Spinal cord (tissue), 10 donors: Measurements from ENCODE around the gene PARN. TPM values are rescaled to one million over a fixed set of nuclear protein-coding genes. Genes with fewer than 3 reads are reported as not detected.

Experiments
- DNase-seq, 6 donors: peaks; one replicate each; pipeline versions ENCODE4 v3.0.0 to v3.0.0-alpha.2; 2013 to 2015; ENCODE audit warnings: low spot score in 6 of 6, low read depth in 4 of 6
- H3K27ac ChIP-seq: one replicate; pipeline ENCODE4 v1.5.1; 2013; ENCODE audit warnings: low read depth, low read length, control low read depth
- H3K27me3 ChIP-seq: one replicate; pipeline ENCODE4 v1.6.1; 2013; ENCODE audit warnings: low read length; ENCODE audit not compliant: control insufficient read depth, insufficient read depth
- H3K36me3 ChIP-seq: one replicate; pipeline ENCODE4 v1.6.1; 2013; ENCODE audit warnings: low read length; ENCODE audit not compliant: control insufficient read depth, insufficient read depth
- H3K4me1 ChIP-seq: one replicate; pipeline ENCODE4 v1.6.1; 2013; ENCODE audit warnings: low read length; ENCODE audit not compliant: control insufficient read depth, insufficient read depth
- H3K4me3 ChIP-seq: one replicate; pipeline ENCODE4 v1.5.1; 2013; ENCODE audit warnings: low read depth, low read length, control low read depth
- H3K9me3 ChIP-seq: one replicate; pipeline ENCODE4 v1.6.1; 2013; ENCODE audit warnings: low read length; ENCODE audit not compliant: control insufficient read depth, insufficient read depth
- whole genome bisulfite sequencing: methylation state at CpG from one replicate; pipeline ENCODE4 v1.1.5; 2013; ENCODE audit warnings: missing lambda C conversion rate; ENCODE audit not compliant: insufficient coverage; 5-methylcytosine and 5-hydroxymethylcytosine counted together
- polyA plus RNA-seq, 2 donors: library from polyadenylated mRNA; unstranded; fragments of 120-200 nt; gene quantifications; one replicate each; pipeline ENCODE4 v1.2.1, GENCODE V29; 2013; ENCODE audit not compliant: insufficient read length in 2 of 2
- total RNA-seq, 2 donors: library from RNA; depleted of rRNA in 1 of 2; stranded (reverse); fragments of 120-200 nt in 1 of 2; fragments of >200 nt in 1 of 2; gene quantifications; one replicate each; pipeline versions ENCODE4 v1.2.3 to v1.2.4, GENCODE V29; 2013 to 2014
- donor health status: healthy.

Gene PARN
- total and polyA plus RNA-seq, 4 donors, result 23.5 to 33.6 (median 25.2) TPM

DNA sequence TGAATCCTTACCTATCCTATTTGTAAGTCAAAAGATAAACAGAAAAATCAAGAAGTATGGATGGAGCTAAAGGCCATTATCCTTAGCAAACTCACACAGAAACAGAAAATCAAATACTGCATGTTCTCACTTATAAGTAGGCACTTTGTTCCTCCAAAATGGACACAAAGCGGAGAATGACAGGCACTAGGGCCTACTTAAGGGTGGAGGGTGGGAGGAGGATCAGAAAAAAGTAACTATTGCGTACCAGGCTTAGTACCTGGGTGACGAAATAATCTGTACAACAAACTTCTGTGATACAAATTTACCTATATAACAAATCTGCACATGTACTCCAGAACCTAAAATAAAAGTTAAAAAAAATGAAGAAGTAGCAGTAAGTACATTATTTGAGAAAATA lies 164.3 kb downstream of the PARN start:
- no peak for DNase-seq
- Histone ChIP-seq H3K27ac (no peak overlapping the region), H3K4me3 (no peak overlapping the region), H3K9me3 (no peaks in the 10 kb centered on the region), H3K4me1 (no peaks in the 10 kb centered on the region), H3K27me3 (no peaks in the 10 kb centered on the region), H3K36me3 (no peaks in the 10 kb centered on the region)
- no CpG with 5 or more reads among the region's 3 CpGs for WGBS

GRCh38 chr16:14464796-14465195 lies 165.3 kb downstream of the PARN start:
- Histone ChIP-seq H3K4me1 (no peaks in the 10 kb centered on the region), H3K27ac (no peak overlapping the region), H3K9me3 (no peaks in the 10 kb centered on the region), H3K36me3 (no peaks in the 10 kb centered on the region), H3K27me3 (no peaks in the 10 kb centered on the region), H3K4me3 (no peak overlapping the region)
- no peak for DNase-seq
- 100% methylated on average over 1 of the region's 2 CpGs for WGBS

DNA sequence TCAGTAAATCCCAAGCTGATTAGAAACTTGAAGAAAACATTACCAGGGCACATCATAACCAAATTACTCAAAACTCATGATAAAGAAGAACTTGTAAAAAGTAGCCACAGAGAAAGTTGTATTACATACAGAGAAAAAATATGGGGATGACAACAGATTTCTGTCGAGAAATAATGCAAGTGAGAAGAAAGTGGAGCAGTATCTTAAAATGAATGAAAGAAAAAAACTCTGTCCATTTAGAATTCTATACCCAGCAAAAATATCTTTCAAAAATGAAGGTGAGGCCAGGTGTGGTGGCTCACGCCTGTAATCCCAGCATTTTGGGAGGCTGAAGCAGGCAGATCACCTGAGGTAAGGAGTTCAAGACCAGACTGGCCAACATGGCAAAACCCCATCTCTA lies 165.9 kb downstream of the PARN start:
- Histone ChIP-seq H3K4me1 (no peaks in the 10 kb centered on the region), H3K4me3 (no peak overlapping the region), H3K27ac (no peak overlapping the region), H3K36me3 (no peaks in the 10 kb centered on the region), H3K27me3 (no peaks in the 10 kb centered on the region), H3K9me3 (no peaks in the 10 kb centered on the region)
- no peak for DNase-seq
- WGBS, result no CpG with 5 or more reads among the region's 2 CpGs

GRCh38 chr16:14462811-14463210 lies 167.2 kb downstream of the PARN start:
- Histone ChIP-seq H3K4me1 (no peaks in the 10 kb centered on the region), H3K4me3 (no peak overlapping the region), H3K27me3 (no peaks in the 10 kb centered on the region), H3K36me3 (no peaks in the 10 kb centered on the region), H3K27ac (no peak overlapping the region), H3K9me3 (no peaks in the 10 kb centered on the region)
- WGBS, result 97% methylated on average over 2 of the region's 3 CpGs
- no peak for DNase-seq

DNA sequence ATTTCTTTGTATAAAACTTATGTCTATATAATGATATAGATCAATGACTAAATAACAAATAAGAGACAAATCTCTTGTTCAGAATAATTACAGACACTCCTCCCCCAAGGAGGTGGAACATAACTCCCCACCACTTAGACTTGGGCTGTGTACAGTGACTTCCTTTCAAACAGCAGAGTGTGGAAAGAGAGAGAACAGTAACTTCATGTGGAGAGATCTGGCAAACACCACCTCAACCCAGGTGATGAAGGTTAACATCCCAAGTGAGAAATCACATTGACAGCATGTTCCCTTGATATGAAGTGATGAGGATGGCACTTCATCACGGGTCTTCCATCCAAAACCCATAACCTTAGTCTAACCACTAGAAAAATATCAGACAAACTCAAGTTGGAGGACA lies 169.3 kb downstream of the PARN start:
- Histone ChIP-seq H3K4me1 (no peaks in the 10 kb centered on the region), H3K4me3 (no peak overlapping the region)
- 100% methylated on average over 1 of the region's 1 CpG for WGBS

GRCh38 chr16:14458576-14458975 lies 171.5 kb downstream of the PARN start:
- WGBS, result 72% methylated on average over 4 of the region's 7 CpGs
- H3K4me1 ChIP-seq, result no peaks in the 10 kb centered on the region
- no peaks in the 10 kb centered on the region for H3K36me3 ChIP-seq
- DNase-seq, result no peak
- H3K4me3 ChIP-seq, result no peak overlapping the region
- no peaks in the 10 kb centered on the region for H3K27me3 ChIP-seq
- no peaks in the 10 kb centered on the region for H3K9me3 ChIP-seq
- no peak overlapping the region for H3K27ac ChIP-seq

More for the DNA sequence above, 169.3 kb downstream of the PARN start:
- no peak for DNase-seq
- no peak overlapping the region for H3K27ac ChIP-seq
- H3K36me3 ChIP-seq, result no peaks in the 10 kb centered on the region
- no peaks in the 10 kb centered on the region for H3K27me3 ChIP-seq
- no peaks in the 10 kb centered on the region for H3K9me3 ChIP-seq

DNA sequence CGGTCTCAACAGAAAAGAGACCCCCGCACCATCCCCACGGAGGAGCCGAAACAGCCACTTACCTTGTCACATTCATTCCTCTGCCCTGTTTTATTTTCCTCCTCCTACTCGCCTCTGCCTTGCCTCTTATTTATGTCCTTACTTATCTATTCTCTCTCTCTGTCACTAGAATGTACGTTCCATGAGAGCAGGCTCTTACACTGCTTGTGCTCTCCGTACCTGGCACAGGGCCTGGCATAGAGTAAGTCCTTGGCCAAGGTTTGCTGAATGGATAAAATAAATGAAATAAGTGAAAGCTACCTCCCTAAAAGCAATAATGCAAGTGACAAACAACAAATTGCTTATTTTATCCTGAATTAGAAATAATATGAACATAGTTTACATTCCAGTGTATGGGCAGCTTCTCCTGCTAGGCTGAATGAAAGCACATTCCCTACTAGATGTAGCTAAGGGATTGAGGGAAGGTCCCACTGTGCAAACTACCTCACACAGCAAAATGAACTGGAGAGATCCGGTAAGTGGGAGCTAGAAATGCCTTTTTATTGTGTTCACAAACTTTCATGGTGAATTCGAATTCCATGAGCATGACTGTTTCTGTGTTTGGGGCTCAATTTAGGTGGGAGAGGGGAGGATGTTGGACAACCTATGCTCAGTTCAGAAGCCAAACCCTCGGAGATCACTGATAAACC lies 173.1 kb downstream of the PARN start:
- Histone ChIP-seq H3K4me1 (no peaks in the 10 kb centered on the region), H3K4me3 (no peak overlapping the region), H3K27ac (no peak overlapping the region), H3K27me3 (no peaks in the 10 kb centered on the region), H3K9me3 (no peaks in the 10 kb centered on the region), H3K36me3 (no peaks in the 10 kb centered on the region)
- DNase-seq, result no peak
- WGBS, result 98% methylated on average over 6 of the region's 10 CpGs

DNA sequence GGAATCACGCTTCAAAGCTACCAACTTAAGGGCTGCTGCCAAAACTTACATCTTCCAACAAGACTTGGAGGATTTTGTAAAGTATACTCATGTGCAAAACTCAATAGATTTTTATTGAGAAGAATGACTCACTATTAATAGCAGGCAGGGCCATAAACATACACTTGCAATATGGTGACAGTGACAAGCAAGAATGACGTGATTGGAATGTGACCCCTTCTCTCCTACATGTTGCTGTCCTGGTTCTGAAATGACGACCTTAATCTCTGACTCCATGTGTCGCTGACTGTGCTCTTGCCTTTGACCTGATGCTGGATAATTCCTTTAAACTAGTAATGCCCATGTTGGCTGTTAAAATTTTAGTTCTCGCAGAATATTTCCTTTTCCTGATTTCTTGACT lies 174.5 kb downstream of the PARN start:
- no CpG with 5 or more reads among the region's 5 CpGs for WGBS
- Histone ChIP-seq H3K4me3 (no peak overlapping the region), H3K27ac (no peak overlapping the region), H3K36me3 (no peaks in the 10 kb centered on the region), H3K4me1 (no peaks in the 10 kb centered on the region), H3K9me3 (no peaks in the 10 kb centered on the region), H3K27me3 (no peaks in the 10 kb centered on the region)
- DNase-seq, result no peak

DNA sequence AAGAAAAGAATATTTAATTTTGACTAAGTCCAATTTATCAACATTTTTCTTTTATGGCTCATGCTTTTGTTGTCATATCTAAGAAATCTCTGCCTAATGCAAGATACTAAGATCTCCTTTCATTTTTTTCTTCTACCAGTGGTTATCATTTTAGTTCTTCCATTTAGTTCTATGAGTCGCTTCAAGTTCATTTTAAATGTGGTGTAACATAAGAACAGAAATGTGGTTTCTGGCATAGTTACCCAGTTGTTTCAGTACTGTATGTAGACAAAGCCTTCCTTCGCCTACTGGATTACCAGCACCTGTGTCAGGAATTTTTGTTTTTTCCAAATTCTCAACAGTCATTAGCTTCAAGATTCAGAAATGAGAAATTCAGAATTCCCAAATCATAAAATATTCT lies 175.7 kb downstream of the PARN start:
- Histone ChIP-seq H3K27ac (no peak overlapping the region), H3K9me3 (no peaks in the 10 kb centered on the region), H3K4me1 (no peaks in the 10 kb centered on the region), H3K36me3 (no peaks in the 10 kb centered on the region), H3K27me3 (no peaks in the 10 kb centered on the region), H3K4me3 (no peak overlapping the region)
- no peak for DNase-seq
- no CpG with 5 or more reads among the region's 2 CpGs for WGBS

GRCh38 chr16:14452066-14452465 lies 178.0 kb downstream of the PARN start:
- no peaks in the 10 kb centered on the region for H3K9me3 ChIP-seq
- no CpG with 5 or more reads among the region's 3 CpGs for WGBS

More at GRCh38 chr16:14452066-14452465, 178.0 kb downstream of the PARN start:
- Histone ChIP-seq H3K4me3 (no peak overlapping the region), H3K36me3 (no peaks in the 10 kb centered on the region), H3K27me3 (no peaks in the 10 kb centered on the region), H3K27ac (no peak overlapping the region), H3K4me1 (no peaks in the 10 kb centered on the region)
- no peak for DNase-seq
